Naive thymus-derived CD4-positive, alpha-beta T cell (primary cell): ENCODE data around the gene NR1I2. TPM values are rescaled to one million over a fixed set of nuclear protein-coding genes. Genes with fewer than 3 reads are reported as not detected.

Source experiments
- ATAC-seq: fragments of 150-1000 bp; cut with Tn5 transposase; 2 replicates; pipeline ENCODE4 v1.10.0; 2021; ENCODE audit warnings: mild to moderate bottlenecking, moderate library complexity
- CTCF ChIA-PET: fragments of 350-600 bp; sonication (Branson Sonifier 250); formaldehyde crosslinking; loops from one replicate; lab custom pipeline; 2021; ENCODE audit warnings: antibody characterized with exemption; lab: Charles Lee
- POLR2A ChIA-PET: fragments of 350-600 bp; sonication (Branson Sonifier 250); formaldehyde crosslinking; loops from one replicate; lab custom pipeline; 2021; ENCODE audit warnings: antibody characterized with exemption, inconsistent platforms; lab: Charles Lee
- DNase-seq, 9 donors: peaks; one replicate each; pipeline versions ENCODE4 v3.0.0 to v3.0.0-alpha.2; 2020 to 2022; ENCODE audit warnings: mixed read lengths in 1 of 9
- H3K27ac ChIP-seq: one replicate; pipeline ENCODE4 v1.7.0; 2013; ENCODE audit warnings: mild to moderate bottlenecking, low read depth, low read length, moderate library complexity
- H3K27me3 ChIP-seq, 2 donors: one replicate each; pipeline ENCODE4 v1.7.0; 2013; ENCODE audit warnings: low read length in 2 of 2, mild to moderate bottlenecking in 2 of 2, moderate library complexity in 2 of 2; ENCODE audit not compliant: control insufficient read depth in 2 of 2, insufficient read depth in 2 of 2
- H3K36me3 ChIP-seq, 3 experiments: 1 replicate in 2 of 3; 2 replicates in 1 of 3; pipeline ENCODE4 v1.7.0; 2013; ENCODE audit warnings: low read length in 3 of 3, mild to moderate bottlenecking in 3 of 3, moderate library complexity in 1 of 3; ENCODE audit not compliant: insufficient read depth in 3 of 3, control insufficient read depth in 2 of 3
- H3K4me1 ChIP-seq, 2 donors: one replicate each; pipeline ENCODE4 v1.7.0; 2013; ENCODE audit warnings: low read length in 2 of 2, mild to moderate bottlenecking in 2 of 2, moderate library complexity in 1 of 2; ENCODE audit not compliant: control insufficient read depth in 2 of 2, insufficient read depth in 2 of 2
- H3K4me3 ChIP-seq: 2 replicates; pipeline ENCODE4 v1.7.0; 2013; ENCODE audit warnings: mild to moderate bottlenecking, low read length
- H3K9me3 ChIP-seq, 3 experiments: 1 replicate in 2 of 3; 2 replicates in 1 of 3; pipeline ENCODE4 v1.7.0; 2013; ENCODE audit warnings: low read length in 3 of 3; ENCODE audit not compliant: control insufficient read depth in 2 of 3
- H3K27ac Mint-ChIP-seq, 9 donors: one replicate each; pipeline ENCODE4 v1.8.0; 2020 to 2022; ENCODE audit warnings: mixed read lengths in 9 of 9, mild to moderate bottlenecking in 8 of 9, moderate library complexity in 5 of 9, inconsistent platforms in 2 of 9
- H3K27me3 Mint-ChIP-seq, 5 donors: one replicate each; pipeline ENCODE4 v1.8.0; 2021 to 2022; ENCODE audit warnings: mixed read lengths in 5 of 5, mild to moderate bottlenecking in 1 of 5
- H3K36me3 Mint-ChIP-seq, 5 donors: one replicate each; pipeline ENCODE4 v1.8.0; 2020 to 2022; ENCODE audit warnings: mixed read lengths in 5 of 5, mild to moderate bottlenecking in 3 of 5, inconsistent platforms in 1 of 5
- H3K4me1 Mint-ChIP-seq, 7 donors: one replicate each; pipeline ENCODE4 v1.8.0; 2020 to 2022; ENCODE audit warnings: mixed read lengths in 7 of 7, mild to moderate bottlenecking in 3 of 7, inconsistent platforms in 1 of 7
- H3K4me3 Mint-ChIP-seq, 10 donors: one replicate each; pipeline ENCODE4 v1.8.0; 2020 to 2022; ENCODE audit warnings: mild to moderate bottlenecking in 10 of 10, mixed read lengths in 10 of 10, moderate library complexity in 6 of 10, inconsistent platforms in 2 of 10
- H3K9me3 Mint-ChIP-seq, 11 donors: one replicate each; pipeline ENCODE4 v1.8.0; 2020 to 2022; ENCODE audit warnings: mixed read lengths in 11 of 11, mild to moderate bottlenecking in 4 of 11, inconsistent platforms in 1 of 11, moderate library complexity in 1 of 11
- intact Hi-C, 2 donors: fragments of 100-400 bp; cut with micrococcal nuclease; formaldehyde crosslinking; loops; one replicate each; pipeline ENCODE4 v1.15.1; 2023
- polyA plus RNA-seq, 2 donors: library from polyadenylated mRNA; unstranded; fragments of 300-500 nt; fragmentation: Illumina TruSeq; gene quantifications; one replicate each; pipeline ENCODE4 v1.2.3, GENCODE V29; 2021
- total RNA-seq, 6 experiments: library from RNA in 5 of 6; stranded (reverse) in 5 of 6; gene quantifications; 1 replicate in 5 of 6; 2 replicates in 1 of 6; pipeline ENCODE4 v1.2.3 and lab custom pipeline; 2021 to 2026

NR1I2 gene
- total and polyA plus RNA-seq, 7 experiments from 2014 or later: 0.22 to 0.62 (median 0.43) TPM; not detected in 1

GRCh38 chr3:119786409-119786808 is 4.5 kb downstream of the NR1I2 start:
- Histone ChIP-seq H3K4me1 (no peaks in the 10 kb centered on the region), H3K27me3 (no peaks in the 10 kb centered on the region), H3K9me3 (no peaks in the 10 kb centered on the region), H3K36me3 (no peaks in the 10 kb centered on the region), H3K27ac (no peak overlapping the region), H3K4me3 (no peak overlapping the region)
- no peak overlapping the region for H3K27ac Mint-ChIP-seq
- ChIA-PET POLR2A (no interaction called here), CTCF (no interaction called here)
- intact Hi-C loops: no loop called here
- no peak overlapping the region for H3K4me3 Mint-ChIP-seq
- H3K4me1 Mint-ChIP-seq: no peaks in the 10 kb centered on the region
- DNase-seq: no peak
- H3K27me3 Mint-ChIP-seq: peaks cover 0 to 4% (median 0%) of the 10 kb centered on the region in 5 donors
- H3K9me3 Mint-ChIP-seq: peaks cover 0 to 9% (median 0%) of the 10 kb centered on the region in 11 donors
- no peaks in the 10 kb centered on the region for H3K36me3 Mint-ChIP-seq
- no peak for ATAC-seq

GRCh38 chr3:119790369-119790768 is 8.5 kb downstream of the NR1I2 start:
- Histone ChIP-seq H3K27ac (no peak overlapping the region), H3K9me3 (no peaks in the 10 kb centered on the region), H3K4me1 (no peaks in the 10 kb centered on the region), H3K27me3 (no peaks in the 10 kb centered on the region), H3K36me3 (no peaks in the 10 kb centered on the region), H3K4me3 (no peak overlapping the region)
- Mint-ChIP-seq H3K4me1 (peaks cover 0 to 1% (median 0%) of the 10 kb centered on the region in 7 donors), H3K27me3 (peaks cover 0 to 1% (median 0%) of the 10 kb centered on the region in 5 donors), H3K27ac (no peak overlapping the region), H3K36me3 (no peaks in the 10 kb centered on the region), H3K9me3 (peaks cover 0 to under 1% (median 0%) of the 10 kb centered on the region in 11 donors), H3K4me3 (no peak overlapping the region)
- DNase-seq (no peak), ATAC-seq (no peak)
- POLR2A ChIA-PET: no interaction called here
- CTCF ChIA-PET: no interaction called here
- intact Hi-C loops: no loop called here

- DNase-seq: no peak
- no peaks in the 10 kb centered on the region for H3K36me3 Mint-ChIP-seq
- POLR2A ChIA-PET: no interaction called here
Measured at GRCh38 chr3:119792270-119792669, 10.4 kb downstream of the NR1I2 start.

GRCh38 chr3:119794401-119794800 is 12.5 kb downstream of the NR1I2 start:
- Histone ChIP-seq H3K27me3 (no peaks in the 10 kb centered on the region), H3K4me3 (no peak overlapping the region), H3K27ac (no peak overlapping the region), H3K36me3 (no peaks in the 10 kb centered on the region), H3K4me1 (no peaks in the 10 kb centered on the region), H3K9me3 (no peaks in the 10 kb centered on the region)
- intact Hi-C loops: no loop called here
- H3K9me3 Mint-ChIP-seq: peaks cover 0 to 1% (median 0%) of the 10 kb centered on the region in 11 donors
- ATAC-seq (no peak), DNase-seq (no peak)
- ChIA-PET POLR2A (no interaction called here), CTCF (no interaction called here)
- peaks cover 0 to 19% (median 12%) of the 10 kb centered on the region in 5 donors for H3K27me3 Mint-ChIP-seq
- H3K4me3 Mint-ChIP-seq: no peak overlapping the region
- H3K4me1 Mint-ChIP-seq: peaks cover 0 to 1% (median 0%) of the 10 kb centered on the region in 7 donors
- H3K27ac Mint-ChIP-seq: no peak overlapping the region
- no peaks in the 10 kb centered on the region for H3K36me3 Mint-ChIP-seq

More at GRCh38 chr3:119792270-119792669, 10.4 kb downstream of the NR1I2 start:
- H3K4me3 ChIP-seq: no peak overlapping the region
- no peaks in the 10 kb centered on the region for H3K36me3 ChIP-seq
- CTCF ChIA-PET: no interaction called here
- no peak overlapping the region for H3K4me3 Mint-ChIP-seq
- no peak for ATAC-seq
- no peaks in the 10 kb centered on the region for H3K27me3 ChIP-seq
- no peak overlapping the region for H3K27ac ChIP-seq
- peaks cover 0 to 1% (median 0%) of the 10 kb centered on the region in 11 donors for H3K9me3 Mint-ChIP-seq
- peaks cover 0 to 1% (median 0%) of the 10 kb centered on the region in 7 donors for H3K4me1 Mint-ChIP-seq
- H3K4me1 ChIP-seq: no peaks in the 10 kb centered on the region
- intact Hi-C loops: no loop called here
- no peaks in the 10 kb centered on the region for H3K9me3 ChIP-seq
- H3K27me3 Mint-ChIP-seq: peaks cover 0 to 11% (median 4%) of the 10 kb centered on the region in 5 donors
- no peak overlapping the region for H3K27ac Mint-ChIP-seq

GRCh38 chr3:119794971-119795612 is 13.2 kb downstream of the NR1I2 start:
- Mint-ChIP-seq H3K27me3 (peaks cover 3 to 21% (median 13%) of the 10 kb centered on the region in 5 donors), H3K4me3 (no peak overlapping the region), H3K9me3 (peaks cover 0 to 1% (median 0%) of the 10 kb centered on the region in 11 donors), H3K36me3 (no peaks in the 10 kb centered on the region), H3K4me1 (peaks cover 0 to 1% (median 0%) of the 10 kb centered on the region in 7 donors), H3K27ac (no peak overlapping the region)
- H3K27ac ChIP-seq: no peak overlapping the region
- ChIA-PET POLR2A (no interaction called here), CTCF (no interaction called here)
- no peaks in the 10 kb centered on the region for H3K9me3 ChIP-seq
- H3K27me3 ChIP-seq: no peaks in the 10 kb centered on the region
- no peaks in the 10 kb centered on the region for H3K36me3 ChIP-seq
- H3K4me3 ChIP-seq: no peak overlapping the region
- ATAC-seq (no peak), DNase-seq (no peak)
- intact Hi-C loops: no loop called here
- H3K4me1 ChIP-seq: no peaks in the 10 kb centered on the region

- Mint-ChIP-seq H3K27me3 (peaks cover 5 to 26% (median 13%) of the 10 kb centered on the region in 5 donors), H3K9me3 (peaks cover 0 to 1% (median 0%) of the 10 kb centered on the region in 11 donors), H3K27ac (peak overlapping the region in 1 of 9 donors; percentile 18), H3K36me3 (no peaks in the 10 kb centered on the region), H3K4me3 (no peak overlapping the region), H3K4me1 (peaks cover 0 to 1% (median 0%) of the 10 kb centered on the region in 7 donors)
- Histone ChIP-seq H3K9me3 (no peaks in the 10 kb centered on the region), H3K4me1 (no peaks in the 10 kb centered on the region), H3K27me3 (no peaks in the 10 kb centered on the region), H3K27ac (no peak overlapping the region), H3K4me3 (no peak overlapping the region), H3K36me3 (no peaks in the 10 kb centered on the region)
- POLR2A ChIA-PET: no interaction called here
- ATAC-seq (no peak), DNase-seq (no peak)
- CTCF ChIA-PET: no interaction called here
- intact Hi-C loops: no loop called here
Measured at GRCh38 chr3:119795849-119796248, 13.9 kb downstream of the NR1I2 start.

GRCh38 chr3:119796368-119796767 is 14.5 kb downstream of the NR1I2 start:
- H3K4me1 ChIP-seq: no peaks in the 10 kb centered on the region
- intact Hi-C loops: no loop called here
- ATAC-seq (no peak), DNase-seq (no peak)
- POLR2A ChIA-PET: no interaction called here
- no peaks in the 10 kb centered on the region for H3K9me3 ChIP-seq
- Mint-ChIP-seq H3K9me3 (peaks cover 0 to 1% (median 0%) of the 10 kb centered on the region in 11 donors), H3K4me1 (peaks cover 0 to 1% (median 0%) of the 10 kb centered on the region in 7 donors), H3K27ac (no peak overlapping the region), H3K4me3 (no peak overlapping the region), H3K27me3 (peaks cover 5 to 28% (median 13%) of the 10 kb centered on the region in 5 donors), H3K36me3 (no peaks in the 10 kb centered on the region)
- no peak overlapping the region for H3K27ac ChIP-seq
- no peaks in the 10 kb centered on the region for H3K36me3 ChIP-seq
- H3K4me3 ChIP-seq: no peak overlapping the region
- no peaks in the 10 kb centered on the region for H3K27me3 ChIP-seq
- CTCF ChIA-PET: no interaction called here
